Bronchial epithelial cell (primary cell): ENCODE results near the gene BRD1. TPM values are rescaled to one million over a fixed set of nuclear protein-coding genes. Genes with fewer than 3 reads are reported as not detected.
A peak's percentile ranks its signal among the peaks of the same experiment; 100 is the strongest.

Experiments
- DNase-seq: peaks from one replicate; pipeline ENCODE4 v3.0.0-alpha.2; 2010; ENCODE audit warnings: low read depth
- FAIRE-seq: peaks from 2 replicates; lab custom pipeline; 2011; peaks lifted over from hg19 to GRCh38; lab: Jason Lieb, UNC
- H3K27me3 ChIP-seq: 2 replicates; pipeline ENCODE4 v1.5.1; 2011; ENCODE audit warnings: low read length; ENCODE audit not compliant: control insufficient read depth, insufficient read depth
- H3K36me3 ChIP-seq: 2 replicates; pipeline ENCODE4 v1.5.1; 2011; ENCODE audit warnings: low read length; ENCODE audit not compliant: control insufficient read depth, insufficient read depth
- H3K4me3 ChIP-seq: 2 replicates; pipeline ENCODE4 v1.5.1; 2011; ENCODE audit warnings: mild to moderate bottlenecking, low read depth, low read length, control low read depth
- total RNA-seq: library from RNA; depleted of rRNA; stranded (reverse); fragments of >200 nt; gene quantifications from 2 replicates; pipeline ENCODE4 v1.2.1, GENCODE V29; 2014
- TF ChIP-seq, protein P1 (sequence below): IDR thresholded peaks from 2 replicates; pipeline ENCODE4 v1.5.1; 2011; ENCODE audit warnings: mild to moderate bottlenecking, moderate library complexity, low read length, control low read depth, inconsistent platforms; ENCODE audit not compliant: insufficient read depth, severe bottlenecking

BRD1 gene
- total RNA-seq, 1 donor from 2014 or later = 18.2 TPM

- DNase-seq = no peak
- no peak for FAIRE-seq
- no peak overlapping the region for H3K4me3 ChIP-seq
- TF ChIP-seq, protein P1, sequence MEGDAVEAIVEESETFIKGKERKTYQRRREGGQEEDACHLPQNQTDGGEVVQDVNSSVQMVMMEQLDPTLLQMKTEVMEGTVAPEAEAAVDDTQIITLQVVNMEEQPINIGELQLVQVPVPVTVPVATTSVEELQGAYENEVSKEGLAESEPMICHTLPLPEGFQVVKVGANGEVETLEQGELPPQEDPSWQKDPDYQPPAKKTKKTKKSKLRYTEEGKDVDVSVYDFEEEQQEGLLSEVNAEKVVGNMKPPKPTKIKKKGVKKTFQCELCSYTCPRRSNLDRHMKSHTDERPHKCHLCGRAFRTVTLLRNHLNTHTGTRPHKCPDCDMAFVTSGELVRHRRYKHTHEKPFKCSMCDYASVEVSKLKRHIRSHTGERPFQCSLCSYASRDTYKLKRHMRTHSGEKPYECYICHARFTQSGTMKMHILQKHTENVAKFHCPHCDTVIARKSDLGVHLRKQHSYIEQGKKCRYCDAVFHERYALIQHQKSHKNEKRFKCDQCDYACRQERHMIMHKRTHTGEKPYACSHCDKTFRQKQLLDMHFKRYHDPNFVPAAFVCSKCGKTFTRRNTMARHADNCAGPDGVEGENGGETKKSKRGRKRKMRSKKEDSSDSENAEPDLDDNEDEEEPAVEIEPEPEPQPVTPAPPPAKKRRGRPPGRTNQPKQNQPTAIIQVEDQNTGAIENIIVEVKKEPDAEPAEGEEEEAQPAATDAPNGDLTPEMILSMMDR = no peak
- no peaks in the 10 kb centered on the region for H3K36me3 ChIP-seq
- no peaks in the 10 kb centered on the region for H3K27me3 ChIP-seq
Measured at GRCh38 chr22:49753961-49754695, 73.5 kb downstream of the BRD1 start.

DNA sequence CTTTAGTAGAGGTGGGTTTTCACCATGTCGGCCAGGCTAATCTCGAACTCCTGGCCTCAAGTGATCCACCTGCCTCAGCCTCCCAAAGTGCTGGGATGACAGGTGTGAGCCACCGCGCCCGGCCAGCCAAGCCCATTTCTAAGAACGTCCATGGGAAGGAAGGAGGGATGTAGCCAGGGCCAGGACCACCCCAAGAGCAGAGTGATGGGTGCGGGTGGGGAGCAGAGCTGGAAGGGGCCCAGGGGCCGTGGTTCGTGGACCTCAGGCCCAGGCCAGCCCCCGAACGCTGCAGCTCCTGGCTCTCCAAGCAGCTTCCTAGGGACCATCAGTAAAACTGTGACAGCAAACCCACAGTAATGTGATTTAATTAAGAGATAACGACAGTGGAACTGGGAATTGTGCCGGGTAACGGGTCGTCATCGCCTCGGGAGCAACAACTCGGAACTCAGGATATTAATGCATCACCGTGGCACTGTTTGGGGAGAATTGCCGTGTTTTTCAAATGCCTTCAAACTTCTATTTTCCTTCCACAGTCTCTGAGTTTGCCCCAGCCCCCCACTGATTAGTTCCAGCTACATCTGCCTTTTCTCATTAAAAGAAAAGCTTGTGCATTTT is 74.3 kb downstream of the BRD1 start:
- Histone ChIP-seq H3K27me3 (no peaks in the 10 kb centered on the region), H3K4me3 (no peak overlapping the region), H3K36me3 (no peaks in the 10 kb centered on the region)
- no peak for FAIRE-seq
- DNase-seq = no peak
- TF ChIP-seq, protein P1 = no peak

DNA sequence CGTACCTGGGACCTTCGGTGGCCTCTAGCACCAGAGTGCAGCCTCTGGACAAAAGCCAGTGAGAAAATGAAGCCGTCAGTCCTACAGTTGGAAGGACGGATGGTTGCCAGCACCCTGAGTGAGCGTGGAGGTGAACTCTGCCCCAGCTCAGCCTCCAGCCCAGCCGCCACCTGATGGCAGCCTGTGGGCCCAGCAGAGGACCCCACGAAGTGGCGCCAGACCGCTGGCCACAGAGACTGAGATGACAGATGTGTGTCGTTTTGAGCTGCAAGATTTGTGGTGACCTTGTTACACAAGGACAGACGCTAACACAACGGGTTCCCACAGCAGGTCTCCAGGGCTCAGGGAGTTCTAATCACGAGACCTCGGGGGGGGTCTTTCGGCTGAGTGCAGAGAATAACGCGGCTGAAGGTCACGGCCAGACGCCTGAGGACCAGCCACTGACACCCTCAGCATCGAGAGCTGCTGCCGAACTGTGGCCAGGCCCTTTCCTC is 75.0 kb downstream of the BRD1 start:
- TF ChIP-seq, protein P1 = no peak
- FAIRE-seq = no peak
- Histone ChIP-seq H3K4me3 (no peak overlapping the region), H3K36me3 (no peaks in the 10 kb centered on the region), H3K27me3 (no peaks in the 10 kb centered on the region)
- no peak for DNase-seq

GRCh38 chr22:49751966-49752597 is 75.6 kb downstream of the BRD1 start:
- FAIRE-seq (peak; percentile 18), DNase-seq (no peak)
- H3K27me3 ChIP-seq = no peaks in the 10 kb centered on the region

DNA sequence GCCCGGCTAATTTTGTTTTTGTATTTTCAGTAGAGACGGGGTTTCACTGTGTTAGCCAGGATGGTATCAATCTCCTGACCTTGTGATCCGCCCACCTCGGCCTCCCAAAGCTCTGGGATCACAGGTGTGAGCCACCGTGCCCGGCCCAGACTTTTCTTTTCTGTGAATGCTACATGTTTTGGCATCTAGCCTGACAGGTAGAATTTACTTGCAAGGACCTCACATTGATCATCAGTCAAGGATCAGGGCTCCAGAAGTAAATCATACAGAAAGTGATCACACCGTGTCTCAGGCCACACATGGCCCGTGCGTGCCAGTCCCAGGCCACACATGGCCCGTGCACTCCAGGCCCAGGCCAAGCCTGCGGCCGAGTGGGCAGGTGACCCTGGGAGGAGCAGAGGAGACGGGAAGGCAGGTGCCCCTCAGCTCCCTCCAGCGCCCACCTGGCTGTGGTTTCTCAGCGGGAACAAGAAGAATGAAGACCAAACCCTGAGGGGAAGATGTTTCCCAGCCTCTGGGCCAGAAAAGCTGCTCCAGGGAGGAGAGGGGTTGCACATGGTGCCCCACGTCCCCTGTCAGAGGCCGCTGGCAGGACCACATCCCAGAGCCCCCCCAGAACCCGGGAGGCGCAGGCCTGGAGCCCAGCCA is 76.2 kb downstream of the BRD1 start:
- FAIRE-seq = no peak

More at GRCh38 chr22:49751966-49752597, 75.6 kb downstream of the BRD1 start:
- TF ChIP-seq, protein P1 = no peak
- H3K36me3 ChIP-seq = no peaks in the 10 kb centered on the region
- no peak overlapping the region for H3K4me3 ChIP-seq

More for the DNA sequence above, 76.2 kb downstream of the BRD1 start:
- no peak for DNase-seq
- H3K4me3 ChIP-seq = no peak overlapping the region
- H3K27me3 ChIP-seq = no peaks in the 10 kb centered on the region
- TF ChIP-seq, protein P1 = no peak
- no peaks in the 10 kb centered on the region for H3K36me3 ChIP-seq
